OCI-LY1 (cell line): ENCODE data around the gene PDK1.

ENCODE experiments used
- H2AFZ ChIP-seq: fragments of 200-600 bp; sonication (generic), shearing (Covaris generic); 2 replicates; pipeline ENCODE4 v1.6.0; 2014; ENCODE audit warnings: antibody characterized with exemption, mild to moderate bottlenecking, low read length
- H3F3A ChIP-seq: fragments of 200-600 bp; sonication (generic), shearing (Covaris generic); 2 replicates; pipeline ENCODE4 v1.6.0; 2014; ENCODE audit warnings: mild to moderate bottlenecking, antibody characterized with exemption, low read length, moderate library complexity; ENCODE audit not compliant: insufficient read depth
- H3K27ac ChIP-seq: fragments of 200-600 bp; sonication (generic); 2 replicates; pipeline ENCODE4 v1.5.1; 2014; ENCODE audit warnings: low read length, mixed run types, mild to moderate bottlenecking, low read depth; ENCODE audit not compliant: poor library complexity, severe bottlenecking
- H3K27me3 ChIP-seq: fragments of 200-600 bp; sonication (generic); 2 replicates; pipeline ENCODE4 v1.6.0; 2014; ENCODE audit warnings: antibody characterized with exemption, mild to moderate bottlenecking, low read length, moderate library complexity; ENCODE audit not compliant: insufficient read depth
- H3K36me3 ChIP-seq: fragments of 200-600 bp; sonication (generic); 2 replicates; pipeline ENCODE4 v1.6.1; 2014; ENCODE audit warnings: mild to moderate bottlenecking, antibody characterized with exemption, low read length, moderate library complexity, mixed read lengths; ENCODE audit not compliant: insufficient read depth
- H3K4me1 ChIP-seq: fragments of 200-600 bp; sonication (generic); 2 replicates; pipeline ENCODE4 v1.5.1; 2014; ENCODE audit warnings: mild to moderate bottlenecking, low read length, moderate library complexity; ENCODE audit not compliant: insufficient read depth, severe bottlenecking
- H3K4me2 ChIP-seq: fragments of 200-600 bp; sonication (generic), shearing (Covaris generic); 2 replicates; pipeline ENCODE4 v1.6.1; 2014; ENCODE audit warnings: low read length
- H3K4me3 ChIP-seq: fragments of 200-600 bp; sonication (generic); 2 replicates; pipeline ENCODE4 v1.5.1; 2014; ENCODE audit warnings: low read length, low read depth, mild to moderate bottlenecking, mixed read lengths; ENCODE audit not compliant: poor library complexity, severe bottlenecking
- H3K79me2 ChIP-seq: fragments of 200-600 bp; shearing (Covaris generic); 2 replicates; pipeline ENCODE4 v1.6.1; 2016; ENCODE audit warnings: mixed run types, low read length, mixed read lengths; ENCODE audit not compliant: insufficient read depth
- H3K9ac ChIP-seq: fragments of 200-600 bp; sonication (generic), shearing (Covaris generic); 2 replicates; pipeline ENCODE4 v1.6.1; 2014; ENCODE audit warnings: mild to moderate bottlenecking, low read length, mixed read lengths
- H3K9me2 ChIP-seq: fragments of 200-600 bp; sonication (generic), shearing (Covaris generic); 2 replicates; pipeline ENCODE4 v1.6.1; 2014; ENCODE audit warnings: low read depth, mild to moderate bottlenecking, low read length, mixed read lengths
- H3K9me3 ChIP-seq: fragments of 200-600 bp; shearing (Covaris generic); 2 replicates; pipeline ENCODE4 v1.6.1; 2014; ENCODE audit warnings: low read length, mixed read lengths
- H4K20me1 ChIP-seq: fragments of 200-600 bp; sonication (generic), shearing (Covaris generic); 2 replicates; pipeline ENCODE4 v1.6.0; 2016; ENCODE audit warnings: mild to moderate bottlenecking, low read length; ENCODE audit not compliant: insufficient read depth
- CTCF ChIP-seq: fragments of 200-600 bp; sonication (generic), shearing (Covaris generic); IDR thresholded peaks from 2 replicates; pipeline ENCODE4 v1.5.1; 2017; ENCODE audit warnings: mild to moderate bottlenecking, antibody characterized with exemption, low read length, moderate library complexity, mixed read lengths
- EZH2 ChIP-seq: fragments of 200-600 bp; sonication (generic), shearing (Covaris generic); IDR thresholded peaks from 2 replicates; pipeline ENCODE4 v1.8.0; 2017; ENCODE audit warnings: borderline replicate concordance, mixed run types, mild to moderate bottlenecking, antibody characterized with exemption, low read length, moderate library complexity, mixed read lengths

The PDK1 gene

GRCh38 chr2:172627181-172627580 lies 71.3 kb downstream of the PDK1 start:
- Histone ChIP-seq H3K79me2 (no peaks in the 10 kb centered on the region), H3K27me3 (no peaks in the 10 kb centered on the region)

GRCh38 chr2:172628085-172628484 lies 72.2 kb downstream of the PDK1 start:
- H3K36me3 ChIP-seq, result no peaks in the 10 kb centered on the region

More at GRCh38 chr2:172627181-172627580, 71.3 kb downstream of the PDK1 start:
- Histone ChIP-seq H3K36me3 (no peaks in the 10 kb centered on the region), H3K9ac (no peak overlapping the region), H3K9me2 (no peaks in the 10 kb centered on the region), H3K27ac (no peak overlapping the region), H3K4me3 (no peak overlapping the region), H3K4me2 (no peak overlapping the region), H4K20me1 (no peaks in the 10 kb centered on the region), H2AFZ (no peak overlapping the region), H3K9me3 (no peaks in the 10 kb centered on the region), H3K4me1 (no peaks in the 10 kb centered on the region), H3F3A (no peaks in the 10 kb centered on the region)
- TF ChIP-seq CTCF (no peak), EZH2 (no peak)

GRCh38 chr2:172629586-172629985 lies 73.7 kb downstream of the PDK1 start:
- no peak overlapping the region for H3K27ac ChIP-seq
- H3K4me1 ChIP-seq, result no peaks in the 10 kb centered on the region
- TF ChIP-seq CTCF, result no peak
- no peak for TF ChIP-seq EZH2
- no peaks in the 10 kb centered on the region for H3K79me2 ChIP-seq
- no peak overlapping the region for H3K4me2 ChIP-seq
- H2AFZ ChIP-seq, result no peak overlapping the region
- H3K9me2 ChIP-seq, result no peaks in the 10 kb centered on the region
- no peaks in the 10 kb centered on the region for H3K9me3 ChIP-seq
- H3F3A ChIP-seq, result no peaks in the 10 kb centered on the region
- H4K20me1 ChIP-seq, result no peaks in the 10 kb centered on the region
- no peak overlapping the region for H3K4me3 ChIP-seq
- no peak overlapping the region for H3K9ac ChIP-seq
- H3K36me3 ChIP-seq, result no peaks in the 10 kb centered on the region
- H3K27me3 ChIP-seq, result no peaks in the 10 kb centered on the region

More at GRCh38 chr2:172628085-172628484, 72.2 kb downstream of the PDK1 start:
- Histone ChIP-seq H3K9me3 (no peaks in the 10 kb centered on the region), H2AFZ (no peak overlapping the region), H3K27me3 (no peaks in the 10 kb centered on the region), H3K27ac (no peak overlapping the region), H3F3A (no peaks in the 10 kb centered on the region), H3K9me2 (no peaks in the 10 kb centered on the region), H3K4me3 (no peak overlapping the region), H3K9ac (no peak overlapping the region), H3K79me2 (no peaks in the 10 kb centered on the region), H3K4me1 (no peaks in the 10 kb centered on the region), H4K20me1 (no peaks in the 10 kb centered on the region), H3K4me2 (no peak overlapping the region)
- TF ChIP-seq CTCF, result no peak
- TF ChIP-seq EZH2, result no peak
